ENCODE data around the gene SLA2. TPM values are rescaled to one million over a fixed set of nuclear protein-coding genes. Genes with fewer than 3 reads are reported as not detected.

The SLA2 gene
- total RNA-seq, 1 donor from 2014 or later, result 0.21 TPM

DNA sequence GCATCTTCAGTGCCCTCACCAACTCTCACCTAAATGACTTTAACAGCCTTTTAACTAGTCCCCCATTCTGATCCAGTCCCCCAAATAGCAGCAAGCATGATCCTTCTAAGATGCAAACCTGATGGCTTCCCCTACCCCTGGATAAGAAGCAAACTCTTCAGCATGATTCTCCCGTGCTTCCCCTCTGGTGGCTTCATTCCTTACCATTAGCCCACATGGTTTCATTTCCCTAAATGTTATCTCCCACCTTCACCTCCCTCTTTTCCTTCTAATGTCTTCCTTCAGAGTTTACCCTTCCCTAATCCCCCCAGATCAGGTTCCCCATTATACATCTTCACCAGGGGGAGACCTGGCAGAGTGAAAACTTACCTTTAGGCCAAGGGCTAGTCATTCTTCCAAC, 44.5 kb downstream of the SLA2 start:
- Histone ChIP-seq H3K79me2 (ENCODE audit: low read depth) (peaks cover 9% of the 10 kb centered on the region), H4K20me1 (ENCODE audit: low read depth) (peaks cover 7% of the 10 kb centered on the region), H3K27me3 (no peaks in the 10 kb centered on the region), H3F3A (ENCODE audit: low read depth) (peaks cover 9% of the 10 kb centered on the region), H3K9ac (no peak overlapping the region), H3K4me2 (no peak overlapping the region), H3K36me3 (no peaks in the 10 kb centered on the region), H3K9me3 (ENCODE audit: low read depth) (no peaks in the 10 kb centered on the region), H3K4me3 (no peak overlapping the region), H2AFZ (replicated peaks) (no peak overlapping the region), H3K27ac (no peak overlapping the region), H3K4me1 (peaks cover under 1% of the 10 kb centered on the region)
- Mint-ChIP-seq H3K27me3 (ENCODE audit: insufficient read depth, low read depth) (peaks cover 8% of the 10 kb centered on the region), H3K27ac (no peak overlapping the region), H3K4me1 (peaks cover 15% of the 10 kb centered on the region), H3K9me3 (no peaks in the 10 kb centered on the region), H3K4me3 (no peak overlapping the region), H3K36me3 (no peaks in the 10 kb centered on the region)
- TF ChIP-seq, protein P1, sequence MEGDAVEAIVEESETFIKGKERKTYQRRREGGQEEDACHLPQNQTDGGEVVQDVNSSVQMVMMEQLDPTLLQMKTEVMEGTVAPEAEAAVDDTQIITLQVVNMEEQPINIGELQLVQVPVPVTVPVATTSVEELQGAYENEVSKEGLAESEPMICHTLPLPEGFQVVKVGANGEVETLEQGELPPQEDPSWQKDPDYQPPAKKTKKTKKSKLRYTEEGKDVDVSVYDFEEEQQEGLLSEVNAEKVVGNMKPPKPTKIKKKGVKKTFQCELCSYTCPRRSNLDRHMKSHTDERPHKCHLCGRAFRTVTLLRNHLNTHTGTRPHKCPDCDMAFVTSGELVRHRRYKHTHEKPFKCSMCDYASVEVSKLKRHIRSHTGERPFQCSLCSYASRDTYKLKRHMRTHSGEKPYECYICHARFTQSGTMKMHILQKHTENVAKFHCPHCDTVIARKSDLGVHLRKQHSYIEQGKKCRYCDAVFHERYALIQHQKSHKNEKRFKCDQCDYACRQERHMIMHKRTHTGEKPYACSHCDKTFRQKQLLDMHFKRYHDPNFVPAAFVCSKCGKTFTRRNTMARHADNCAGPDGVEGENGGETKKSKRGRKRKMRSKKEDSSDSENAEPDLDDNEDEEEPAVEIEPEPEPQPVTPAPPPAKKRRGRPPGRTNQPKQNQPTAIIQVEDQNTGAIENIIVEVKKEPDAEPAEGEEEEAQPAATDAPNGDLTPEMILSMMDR (IDR thresholded peaks at IDR 0.05), result no peak
- TF ChIP-seq EZH2 (IDR thresholded peaks at IDR 0.05), result no peak
- no peak for TF ChIP-seq EZH2phosphoT487 (IDR thresholded peaks at IDR 0.05)
- DNase-seq (ENCODE audit: low spot score), result no peak

DNA sequence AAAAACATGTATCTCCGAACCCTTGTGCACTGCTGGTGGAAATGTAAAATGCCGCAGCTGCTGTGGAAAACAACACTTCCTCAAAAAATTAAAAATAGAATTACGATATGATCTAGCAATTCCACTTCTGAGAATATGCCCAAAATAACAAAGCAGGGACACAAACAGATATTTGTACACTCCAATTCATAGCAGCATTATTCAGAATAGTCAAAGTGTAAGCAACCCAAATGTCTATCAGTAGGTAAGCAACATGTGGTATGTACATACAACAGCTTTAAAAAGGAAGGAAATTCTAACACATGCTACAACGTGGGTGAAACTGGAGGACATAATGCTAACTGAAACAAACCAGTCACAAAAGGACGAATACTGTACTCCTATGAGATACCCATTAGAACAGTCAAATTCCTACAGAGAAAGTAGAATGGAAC, 46.1 kb downstream of the SLA2 start:
- Mint-ChIP-seq H3K4me3 (no peak overlapping the region), H3K9me3 (no peaks in the 10 kb centered on the region), H3K4me1 (peaks cover 6% of the 10 kb centered on the region), H3K27ac (no peak overlapping the region), H3K36me3 (peaks cover 3% of the 10 kb centered on the region), H3K27me3 (ENCODE audit: insufficient read depth, low read depth) (peaks cover 11% of the 10 kb centered on the region)
- H3K4me3 ChIP-seq, result no peak overlapping the region
- no peak for DNase-seq (ENCODE audit: low spot score)
- peaks cover 6% of the 10 kb centered on the region for H3F3A ChIP-seq (ENCODE audit: low read depth)
- no peaks in the 10 kb centered on the region for H3K4me1 ChIP-seq
- no peaks in the 10 kb centered on the region for H3K79me2 ChIP-seq (ENCODE audit: low read depth)
- no peak overlapping the region for H3K4me2 ChIP-seq
- H2AFZ ChIP-seq (replicated peaks), result no peak overlapping the region
- H3K27ac ChIP-seq, result no peak overlapping the region
- H3K9ac ChIP-seq, result no peak overlapping the region
- no peaks in the 10 kb centered on the region for H4K20me1 ChIP-seq (ENCODE audit: low read depth)
- no peaks in the 10 kb centered on the region for H3K9me3 ChIP-seq (ENCODE audit: low read depth)
- TF ChIP-seq, protein P1 (IDR thresholded peaks at IDR 0.05), result no peak
- no peak for TF ChIP-seq EZH2phosphoT487 (IDR thresholded peaks at IDR 0.05)
- no peak for TF ChIP-seq EZH2 (IDR thresholded peaks at IDR 0.05)
- no peaks in the 10 kb centered on the region for H3K36me3 ChIP-seq
- H3K27me3 ChIP-seq, result no peaks in the 10 kb centered on the region

DNA sequence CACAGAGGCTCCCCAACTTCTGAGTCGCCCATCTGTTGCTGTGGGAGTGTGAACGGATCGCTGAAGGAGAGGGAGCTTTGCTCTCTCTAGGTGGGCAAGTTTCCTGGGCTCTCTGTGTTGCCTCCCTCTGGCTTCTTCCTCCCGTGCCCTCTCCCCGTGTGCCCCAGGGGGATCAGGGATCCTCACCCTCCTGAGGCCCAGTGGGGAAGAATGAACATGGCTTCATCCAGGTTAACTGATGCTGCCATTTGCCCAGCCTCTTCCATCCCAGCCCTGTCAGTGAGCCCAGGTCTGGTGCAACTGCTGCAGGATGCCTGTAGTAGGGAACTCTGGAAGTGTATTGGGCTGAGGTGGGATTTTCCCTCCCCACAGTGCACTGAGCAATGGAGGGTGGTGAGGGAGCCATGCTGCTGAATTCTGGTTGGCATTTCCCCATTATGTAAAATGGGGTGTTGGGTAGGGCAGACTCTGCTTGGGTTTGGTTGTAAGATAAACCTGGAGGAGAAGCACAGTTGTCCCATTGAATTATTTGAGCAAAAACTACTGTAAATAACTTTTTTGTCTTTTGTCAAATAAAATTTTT, 52.6 kb downstream of the SLA2 start:
- peaks cover 23% of the 10 kb centered on the region for H3K36me3 Mint-ChIP-seq

More for the DNA sequence above, 52.6 kb downstream of the SLA2 start:
- Histone ChIP-seq H3K27me3 (no peaks in the 10 kb centered on the region), H3F3A (ENCODE audit: low read depth) (peaks cover 17% of the 10 kb centered on the region), H3K4me1 (peaks cover 8% of the 10 kb centered on the region), H4K20me1 (ENCODE audit: low read depth) (no peaks in the 10 kb centered on the region), H3K4me3 (no peak overlapping the region), H3K36me3 (no peaks in the 10 kb centered on the region), H2AFZ (replicated peaks) (no peak overlapping the region), H3K4me2 (no peak overlapping the region), H3K79me2 (ENCODE audit: low read depth) (no peaks in the 10 kb centered on the region), H3K27ac (no peak overlapping the region), H3K9me3 (ENCODE audit: low read depth) (no peaks in the 10 kb centered on the region), H3K9ac (no peak overlapping the region)
- Mint-ChIP-seq H3K4me1 (peaks cover 8% of the 10 kb centered on the region), H3K27me3 (ENCODE audit: insufficient read depth, low read depth) (peaks cover 6% of the 10 kb centered on the region), H3K27ac (no peak overlapping the region), H3K4me3 (no peak overlapping the region), H3K9me3 (no peaks in the 10 kb centered on the region)
- DNase-seq (ENCODE audit: low spot score), result no peak
- TF ChIP-seq, protein P1 (IDR thresholded peaks at IDR 0.05), result no peak
- TF ChIP-seq EZH2 (IDR thresholded peaks at IDR 0.05) (no peak), EZH2phosphoT487 (IDR thresholded peaks at IDR 0.05) (no peak)
